Adipocyte (in vitro differentiated cells): ENCODE data around the gene TPK1.

Experiments used
- DNase-seq: peaks from one replicate; pipeline ENCODE4 v3.0.0-alpha.2; 2015; ENCODE audit warnings: low read depth
- H3K27me3 ChIP-seq: replicated peaks from 2 replicates; pipeline ENCODE4 v1.7.0; 2013; ENCODE audit warnings: mild to moderate bottlenecking, low read length, moderate library complexity; ENCODE audit not compliant: control insufficient read depth, insufficient read depth
- H3K36me3 ChIP-seq: 2 replicates; pipeline ENCODE4 v1.7.0; 2013; ENCODE audit warnings: low read length, mild to moderate bottlenecking, moderate library complexity; ENCODE audit not compliant: control insufficient read depth, insufficient read depth, severe bottlenecking
- H3K4me1 ChIP-seq: 2 replicates; pipeline ENCODE4 v1.7.0; 2013; ENCODE audit warnings: mild to moderate bottlenecking, low read length, moderate library complexity; ENCODE audit not compliant: control insufficient read depth, insufficient read depth
- H3K4me3 ChIP-seq: 2 replicates; pipeline ENCODE4 v1.7.0; 2013; ENCODE audit warnings: mild to moderate bottlenecking, low read length, moderate library complexity
- H3K9ac ChIP-seq: 2 replicates; pipeline ENCODE4 v1.7.0; 2013; ENCODE audit warnings: mild to moderate bottlenecking, low read length, moderate library complexity
- H3K9me3 ChIP-seq: 2 replicates; pipeline ENCODE4 v1.7.0; 2013; ENCODE audit warnings: mild to moderate bottlenecking, low read length, moderate library complexity; ENCODE audit not compliant: control insufficient read depth

Gene TPK1

DNA sequence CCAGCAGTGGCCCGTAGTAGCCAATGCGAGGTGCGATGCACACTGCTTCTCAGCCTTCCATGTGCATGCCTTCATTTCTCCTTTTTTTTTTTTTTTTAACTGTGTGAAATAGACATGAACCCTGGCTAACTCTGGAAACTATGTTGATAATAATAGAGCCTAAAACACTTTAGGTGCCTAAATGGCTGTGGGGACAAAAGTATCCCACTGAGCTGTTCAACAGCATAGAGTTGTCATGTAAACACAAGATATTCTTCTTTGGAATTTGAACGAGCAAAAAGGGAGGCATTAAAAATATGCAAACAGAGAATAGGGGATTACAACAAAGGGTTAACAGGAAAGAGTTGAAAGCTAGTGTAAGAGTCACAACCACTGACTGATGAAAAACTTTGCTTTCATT lies 270.3 kb downstream of the TPK1 start:
- DNase-seq: no peak
- H3K36me3 ChIP-seq: no peaks in the 10 kb centered on the region
- H3K27me3 ChIP-seq: no peaks in the 10 kb centered on the region
- no peak overlapping the region for H3K9ac ChIP-seq
- no peaks in the 10 kb centered on the region for H3K9me3 ChIP-seq
- no peaks in the 10 kb centered on the region for H3K4me1 ChIP-seq
- no peak overlapping the region for H3K4me3 ChIP-seq

- DNase-seq: no peak
- no peaks in the 10 kb centered on the region for H3K4me1 ChIP-seq
- H3K4me3 ChIP-seq: no peak overlapping the region
- no peak overlapping the region for H3K9ac ChIP-seq
- no peaks in the 10 kb centered on the region for H3K9me3 ChIP-seq
- no peaks in the 10 kb centered on the region for H3K27me3 ChIP-seq
- H3K36me3 ChIP-seq: no peaks in the 10 kb centered on the region
Observed at GRCh38 chr7:144549861-144550260, 286.0 kb downstream of the TPK1 start.

DNA sequence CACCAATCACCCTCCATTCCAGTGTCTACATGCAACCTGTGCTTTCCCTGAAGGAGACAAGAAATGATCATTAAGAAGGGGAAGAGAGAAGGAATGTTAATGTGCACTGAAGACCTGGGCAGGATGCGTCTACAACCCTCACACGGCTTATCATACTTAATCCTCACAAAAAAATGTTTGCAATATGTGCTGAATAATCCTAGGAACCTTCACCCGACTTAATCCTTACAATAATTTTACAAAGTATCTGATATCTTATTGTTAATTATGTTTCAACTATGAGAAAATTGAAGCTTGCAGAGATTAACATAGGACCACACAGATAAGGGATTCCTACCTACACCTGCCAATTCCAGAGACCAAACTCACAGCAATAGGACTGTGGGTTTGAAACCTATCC lies 287.3 kb downstream of the TPK1 start:
- no peaks in the 10 kb centered on the region for H3K4me1 ChIP-seq

GRCh38 chr7:144547888-144548287 lies 288.0 kb downstream of the TPK1 start:
- no peak overlapping the region for H3K9ac ChIP-seq
- DNase-seq: no peak
- H3K36me3 ChIP-seq: no peaks in the 10 kb centered on the region
- H3K9me3 ChIP-seq: no peaks in the 10 kb centered on the region
- H3K4me3 ChIP-seq: no peak overlapping the region
- no peaks in the 10 kb centered on the region for H3K27me3 ChIP-seq
- H3K4me1 ChIP-seq: no peaks in the 10 kb centered on the region

More for the DNA sequence above, 287.3 kb downstream of the TPK1 start:
- H3K36me3 ChIP-seq: no peaks in the 10 kb centered on the region
- no peak for DNase-seq
- H3K27me3 ChIP-seq: no peaks in the 10 kb centered on the region
- no peak overlapping the region for H3K4me3 ChIP-seq
- H3K9me3 ChIP-seq: no peaks in the 10 kb centered on the region
- no peak overlapping the region for H3K9ac ChIP-seq

DNA sequence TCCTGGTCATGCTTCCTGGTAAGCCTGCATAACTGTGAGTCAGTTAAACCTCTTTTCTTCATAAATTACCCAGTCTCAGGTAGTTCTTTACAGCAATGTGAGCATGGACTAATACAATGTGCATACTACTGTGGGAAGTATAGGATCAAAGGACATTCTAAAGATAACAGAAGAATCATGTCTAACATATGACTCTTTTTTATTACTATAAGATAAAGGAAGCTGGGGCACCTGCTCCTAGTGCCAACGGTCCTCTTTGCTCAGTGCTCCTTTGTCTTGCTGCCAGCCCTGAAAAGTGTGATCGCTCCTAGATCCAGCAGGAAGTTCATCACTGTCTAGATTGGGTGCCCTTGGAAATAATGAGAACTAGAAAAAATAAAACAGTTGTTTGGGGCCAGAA lies 289.1 kb downstream of the TPK1 start:
- Histone ChIP-seq H3K36me3 (no peaks in the 10 kb centered on the region), H3K27me3 (no peaks in the 10 kb centered on the region), H3K9ac (no peak overlapping the region), H3K4me3 (no peak overlapping the region), H3K9me3 (no peaks in the 10 kb centered on the region), H3K4me1 (no peaks in the 10 kb centered on the region)
- no peak for DNase-seq

DNA sequence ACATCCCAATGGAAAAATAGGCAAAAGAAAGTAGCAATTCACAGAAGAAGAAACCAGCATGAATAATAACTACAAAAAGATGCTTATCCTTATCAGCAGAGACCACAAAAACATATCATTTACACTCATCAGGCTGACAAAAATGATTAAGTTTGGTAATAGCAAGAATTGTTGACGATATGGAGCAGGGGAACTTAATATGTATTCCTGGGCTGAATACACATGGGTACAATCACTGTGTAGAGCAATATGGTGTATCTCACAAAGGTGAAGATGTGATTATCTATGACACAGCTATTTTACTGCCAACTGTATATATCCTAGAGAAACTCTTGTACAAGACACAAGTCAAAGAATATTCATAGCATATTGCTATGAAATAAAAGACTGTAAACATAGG lies 290.5 kb downstream of the TPK1 start:
- DNase-seq: no peak
- H3K36me3 ChIP-seq: no peaks in the 10 kb centered on the region
- H3K4me1 ChIP-seq: no peaks in the 10 kb centered on the region
- H3K4me3 ChIP-seq: no peak overlapping the region
- H3K27me3 ChIP-seq: no peaks in the 10 kb centered on the region
- no peak overlapping the region for H3K9ac ChIP-seq
- no peaks in the 10 kb centered on the region for H3K9me3 ChIP-seq

DNA sequence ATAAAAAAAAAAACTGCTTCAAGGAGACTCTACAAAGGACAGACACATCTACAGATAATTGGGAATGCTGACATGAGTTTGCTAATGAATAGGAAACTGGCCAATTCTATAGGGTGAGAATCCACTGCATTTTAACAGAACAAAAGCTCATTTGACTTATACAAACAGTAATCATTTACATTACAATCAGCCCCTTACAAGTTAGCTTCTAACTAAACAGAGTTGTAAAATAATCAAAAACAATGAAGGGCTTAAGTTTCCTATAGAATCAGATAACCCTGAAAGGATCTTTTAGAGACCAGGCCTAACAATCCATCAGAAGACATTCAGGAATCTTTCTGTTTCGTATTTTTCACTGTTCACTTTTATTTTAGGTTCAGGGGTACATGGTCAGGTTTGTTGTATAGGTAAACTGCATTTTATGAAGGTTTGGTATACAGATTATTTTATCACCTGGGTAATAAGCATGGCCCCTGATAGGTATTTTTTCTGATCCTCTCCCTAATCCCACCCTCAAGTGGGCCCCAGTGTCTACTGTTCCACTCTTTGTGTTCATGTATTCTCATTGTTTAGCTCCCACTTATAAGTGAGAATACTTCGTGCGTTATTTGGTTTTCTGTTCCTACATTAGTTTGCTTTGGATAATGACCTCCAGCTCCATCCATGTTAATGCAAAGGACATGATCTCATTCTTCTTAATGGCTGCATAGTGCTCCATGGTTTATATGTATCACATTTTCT lies 301.0 kb downstream of the TPK1 start:
- Histone ChIP-seq H3K36me3 (no peaks in the 10 kb centered on the region), H3K4me1 (peaks cover 3% of the 10 kb centered on the region), H3K27me3 (no peaks in the 10 kb centered on the region), H3K9me3 (no peaks in the 10 kb centered on the region), H3K4me3 (no peak overlapping the region), H3K9ac (no peak overlapping the region)
- no peak for DNase-seq

DNA sequence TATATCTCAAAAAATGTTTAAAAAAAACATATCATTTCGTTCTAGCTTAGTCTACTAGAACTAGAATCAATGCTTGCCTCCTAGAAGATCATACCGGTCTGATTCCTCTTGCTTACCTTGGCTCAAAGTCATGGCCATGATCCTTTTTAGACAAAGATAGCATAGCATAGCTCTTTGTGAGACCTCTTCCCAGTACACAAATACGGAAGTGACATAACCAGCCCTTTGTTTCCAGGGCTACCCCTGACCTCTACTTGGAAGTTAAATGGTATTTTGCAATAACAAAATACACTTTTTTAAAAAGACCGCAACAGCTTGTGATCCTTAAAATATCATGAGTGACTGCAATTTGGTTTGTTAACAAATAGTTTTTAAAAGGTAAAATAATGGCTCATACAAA lies 301.7 kb downstream of the TPK1 start:
- Histone ChIP-seq H3K9me3 (no peaks in the 10 kb centered on the region), H3K4me3 (no peak overlapping the region), H3K9ac (no peak overlapping the region), H3K4me1 (peaks cover 3% of the 10 kb centered on the region), H3K27me3 (no peaks in the 10 kb centered on the region), H3K36me3 (no peaks in the 10 kb centered on the region)
- DNase-seq: no peak

DNA sequence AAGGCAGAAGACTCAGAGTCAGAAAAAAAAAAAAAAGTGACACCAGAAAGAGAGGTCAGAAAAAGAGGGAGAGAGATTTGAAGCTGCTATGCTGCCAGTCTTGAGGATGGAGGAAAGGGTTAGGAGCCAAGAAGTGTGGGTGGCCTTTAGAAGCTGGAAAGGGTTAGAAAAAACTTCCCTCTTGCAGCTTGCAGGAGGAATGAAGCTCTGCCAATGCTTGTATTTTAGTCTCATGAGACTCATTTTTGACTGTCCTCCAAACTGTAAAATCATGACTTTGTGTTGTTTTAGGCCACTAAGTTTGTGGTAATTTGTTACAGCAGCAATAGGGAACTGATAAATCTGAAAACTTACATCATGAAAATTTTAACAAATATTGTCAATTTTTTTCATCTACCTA lies 304.7 kb downstream of the TPK1 start:
- H3K4me1 ChIP-seq: peaks cover 3% of the 10 kb centered on the region
- H3K27me3 ChIP-seq: no peaks in the 10 kb centered on the region
- no peaks in the 10 kb centered on the region for H3K36me3 ChIP-seq
- H3K9me3 ChIP-seq: no peaks in the 10 kb centered on the region
- no peak overlapping the region for H3K4me3 ChIP-seq
- DNase-seq: no peak
- H3K9ac ChIP-seq: no peak overlapping the region

GRCh38 chr7:144529269-144529926 lies 306.5 kb downstream of the TPK1 start:
- Histone ChIP-seq H3K36me3 (no peaks in the 10 kb centered on the region), H3K27me3 (no peaks in the 10 kb centered on the region), H3K9me3 (no peaks in the 10 kb centered on the region), H3K9ac (no peak overlapping the region), H3K4me1 (peaks cover 3% of the 10 kb centered on the region), H3K4me3 (no peak overlapping the region)
- DNase-seq: no peak

DNA sequence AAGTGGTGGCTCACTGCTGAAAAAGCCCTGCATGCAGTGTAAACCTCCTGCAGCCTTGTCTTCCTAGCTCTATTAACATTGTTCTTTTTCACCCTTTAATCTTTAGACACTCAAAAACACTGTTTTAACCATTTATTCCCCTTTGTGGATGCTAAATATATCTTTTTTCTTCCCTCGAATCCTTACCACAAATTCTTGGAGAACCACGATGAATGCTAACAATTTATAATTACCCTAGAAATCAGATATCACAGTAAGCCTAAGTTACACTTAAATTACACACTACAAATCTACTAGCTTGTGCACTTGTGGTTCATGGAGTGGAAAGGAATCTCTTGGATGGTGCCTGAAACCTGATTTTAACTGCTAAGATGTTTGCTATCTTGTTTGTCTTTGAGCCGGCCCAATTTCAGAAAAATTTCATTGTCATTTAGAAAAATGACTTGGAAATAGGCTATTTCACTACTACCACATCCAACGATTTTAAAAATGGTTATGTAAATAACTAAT lies 307.3 kb downstream of the TPK1 start:
- no peak overlapping the region for H3K9ac ChIP-seq
- no peaks in the 10 kb centered on the region for H3K4me1 ChIP-seq
- H3K27me3 ChIP-seq: no peaks in the 10 kb centered on the region
- no peaks in the 10 kb centered on the region for H3K36me3 ChIP-seq
- DNase-seq: no peak
- H3K9me3 ChIP-seq: no peaks in the 10 kb centered on the region
- H3K4me3 ChIP-seq: no peak overlapping the region
